Measurements from ENCODE around the gene PPP1R7.

PPP1R7 gene

GRCh38 chr2:241121008-241121407 is 29.3 kb upstream of the PPP1R7 start:
- no peak for DNase-seq

- DNase-seq: no peak
Observed at GRCh38 chr2:241122376-241123002, 27.8 kb upstream of the PPP1R7 start.

- peak in 3 of 4 experiments; percentile 23 to 46 (median 38) for DNase-seq
Observed at GRCh38 chr2:241123816-241124536, 26.3 kb upstream of the PPP1R7 start.

GRCh38 chr2:241125626-241126025 is 24.6 kb upstream of the PPP1R7 start:
- no peak for DNase-seq

- no peak for DNase-seq
Observed at GRCh38 chr2:241126201-241126611, 24.1 kb upstream of the PPP1R7 start.

DNA sequence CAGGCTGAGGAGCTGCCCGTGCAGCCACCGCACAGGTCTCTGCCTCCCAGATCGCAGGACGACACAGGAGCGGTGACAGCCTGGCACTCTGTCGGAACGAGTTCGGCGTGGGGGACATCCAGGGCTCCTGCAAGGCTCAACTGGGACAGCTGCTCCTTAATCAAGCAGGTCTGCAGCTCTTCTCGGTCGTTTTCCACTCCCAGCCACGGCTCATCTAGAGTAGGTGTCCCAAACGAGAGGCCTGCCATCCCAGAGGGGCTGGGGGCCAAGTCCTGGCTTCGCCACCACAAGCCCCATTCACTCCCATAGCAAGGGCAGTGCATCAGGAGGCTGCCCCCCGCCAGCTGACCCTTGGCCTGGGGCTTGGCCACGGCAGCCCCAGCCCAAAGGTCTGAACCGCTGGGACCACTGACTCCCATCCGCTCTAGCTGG is 23.5 kb upstream of the PPP1R7 start:
- no peak for DNase-seq

DNA sequence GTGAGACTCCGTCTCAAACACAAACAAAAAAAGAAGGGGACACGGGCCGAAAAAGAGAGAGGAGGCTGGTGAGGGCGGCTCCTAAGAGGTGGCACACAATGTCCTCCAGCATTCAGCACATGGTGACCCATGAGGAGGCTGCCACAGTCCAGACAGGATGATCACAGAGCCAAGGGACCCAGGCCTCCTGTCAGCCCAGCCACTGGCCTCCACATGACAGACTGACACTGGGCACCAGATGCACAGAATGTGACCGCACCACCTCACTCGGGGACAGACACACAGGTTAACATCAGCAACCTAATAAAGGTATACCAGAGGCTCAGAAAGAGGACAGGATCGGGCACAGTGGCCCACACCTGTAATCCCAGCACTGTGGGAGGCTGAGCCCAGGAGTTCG is 22.0 kb upstream of the PPP1R7 start:
- DNase-seq: no peak

DNA sequence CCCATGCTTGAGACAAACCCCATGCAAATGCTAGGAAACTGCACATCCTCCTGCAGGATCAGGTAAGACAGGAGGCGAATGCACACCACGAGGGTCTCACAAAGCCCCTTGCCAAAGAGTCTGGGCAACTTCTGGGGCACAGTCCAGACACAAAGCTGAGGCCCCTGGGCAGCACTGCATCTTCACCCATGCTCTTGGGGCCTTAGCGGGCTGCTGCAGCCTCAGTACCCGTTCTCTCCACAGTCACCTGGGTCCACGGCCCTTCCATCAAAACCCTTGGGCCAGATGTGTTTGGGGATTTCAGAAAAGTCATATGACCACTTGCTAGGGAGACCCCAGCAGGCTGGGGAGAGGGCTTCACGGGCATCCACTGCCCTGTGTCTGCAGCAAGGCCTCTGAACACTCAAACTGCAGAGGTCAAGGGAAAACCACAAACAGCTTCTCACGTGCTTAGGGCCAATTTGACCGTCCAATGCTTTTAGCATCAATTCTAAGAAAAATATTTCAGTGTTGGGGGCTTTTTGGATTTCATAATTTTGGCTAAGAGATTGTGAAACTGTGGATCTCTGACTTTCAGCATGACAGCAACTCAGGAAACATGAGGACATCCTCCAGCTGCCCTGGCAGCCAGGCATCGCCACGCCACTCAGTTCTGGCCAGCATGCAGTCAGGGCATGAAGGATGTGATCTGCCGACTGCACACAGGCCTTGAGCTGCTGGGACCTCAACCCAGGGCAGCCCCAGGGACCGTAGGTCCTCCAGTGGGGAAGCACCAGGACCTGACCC is 21.0 kb upstream of the PPP1R7 start:
- DNase-seq: no peak

DNA sequence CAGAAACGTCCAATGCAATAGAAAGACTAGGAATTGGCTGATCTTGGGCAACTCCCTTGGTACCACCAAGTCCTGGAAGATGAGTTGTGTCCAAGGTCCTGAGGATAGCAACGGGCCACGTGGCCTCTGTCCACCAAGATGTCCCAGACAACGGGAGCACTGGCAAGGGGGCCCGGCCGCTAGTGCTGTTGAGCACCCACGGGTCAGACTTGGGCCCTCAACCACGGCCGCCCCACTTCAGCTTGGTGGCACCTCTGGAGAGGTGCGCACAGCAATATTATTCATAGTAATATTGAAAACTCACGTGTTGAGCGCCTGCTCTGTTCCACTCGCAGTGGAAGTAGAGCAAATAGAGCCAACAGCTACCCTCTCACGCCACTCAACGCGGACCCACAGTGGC is 20.0 kb upstream of the PPP1R7 start:
- no peak for DNase-seq

- DNase-seq: no peak
Observed at GRCh38 chr2:241131531-241131930, 18.7 kb upstream of the PPP1R7 start.

- no peak for DNase-seq
Observed at GRCh38 chr2:241132538-241133435, 17.5 kb upstream of the PPP1R7 start.

GRCh38 chr2:241133436-241133820 is 16.8 kb upstream of the PPP1R7 start:
- DNase-seq: no peak

DNA sequence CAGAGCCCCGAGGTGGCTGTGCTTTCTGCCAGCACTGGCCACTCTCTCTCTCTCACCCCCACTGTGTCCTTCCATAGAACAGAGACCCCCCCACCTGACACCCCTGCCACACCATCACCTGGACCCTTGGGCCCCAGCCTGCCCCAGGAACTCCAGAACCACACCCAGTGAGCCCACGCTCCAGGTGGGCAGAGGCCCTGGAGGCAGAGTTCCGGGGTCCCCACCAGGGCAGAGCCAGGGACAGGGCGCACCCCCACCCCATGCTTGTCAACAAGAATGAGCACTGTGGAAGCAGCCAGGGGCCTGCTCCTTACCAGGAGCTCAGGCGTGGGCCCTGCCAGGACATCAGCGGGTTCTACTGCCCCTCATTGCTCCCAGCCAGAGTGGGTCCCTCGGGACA is 15.6 kb upstream of the PPP1R7 start:
- no peak for DNase-seq

DNA sequence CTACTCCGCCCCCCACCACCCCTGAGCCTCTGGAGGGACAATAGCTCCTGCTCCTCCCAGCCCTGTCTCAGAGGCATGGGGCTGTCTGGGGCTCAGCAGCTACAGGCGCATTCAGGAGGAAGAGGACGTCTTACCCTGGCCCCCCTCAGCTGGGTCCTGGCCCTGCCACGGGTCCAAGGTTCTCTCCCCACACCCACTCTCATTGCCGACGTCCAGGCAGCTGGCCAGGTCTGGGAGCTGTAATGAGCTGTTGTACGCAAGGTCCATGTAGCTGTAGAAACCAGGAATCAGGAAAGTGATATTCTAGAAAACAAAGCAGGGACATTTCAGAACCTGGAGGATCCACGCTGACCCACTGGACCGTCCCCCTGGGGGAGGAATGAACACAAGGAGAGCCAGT is 14.5 kb upstream of the PPP1R7 start:
- no peak for DNase-seq

- no peak for DNase-seq
Observed at GRCh38 chr2:241136191-241136590, 14.1 kb upstream of the PPP1R7 start.

DNA sequence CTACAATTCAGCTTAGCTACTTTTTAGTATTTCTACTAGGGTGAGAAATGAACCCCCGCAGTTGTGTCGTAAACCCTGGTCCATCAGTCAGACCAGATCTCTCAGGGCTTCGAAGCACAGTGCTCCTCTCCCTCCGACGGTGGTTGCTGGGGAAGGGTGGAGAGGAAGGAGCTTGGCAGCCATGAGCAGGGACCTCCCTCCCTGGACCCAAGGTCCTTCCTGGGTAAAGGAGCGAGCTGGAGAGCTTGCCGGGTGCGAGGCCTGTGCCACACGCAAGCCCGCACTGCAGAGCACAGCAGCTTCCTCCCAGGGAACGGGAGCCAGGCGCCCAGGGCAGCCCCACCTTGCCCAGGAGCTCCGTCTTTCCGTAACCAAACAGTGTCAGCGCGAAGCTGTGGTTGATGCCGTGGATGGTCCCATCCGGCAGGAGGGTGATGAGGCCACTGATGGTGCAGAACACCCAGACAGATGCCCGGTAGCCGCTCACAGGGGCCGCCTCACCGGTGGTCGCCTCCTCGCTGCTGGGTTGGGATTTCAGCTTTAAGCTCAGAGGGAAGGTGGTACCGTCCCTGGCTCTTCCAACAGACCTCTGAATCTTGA is 13.5 kb upstream of the PPP1R7 start:
- DNase-seq: no peak

DNA sequence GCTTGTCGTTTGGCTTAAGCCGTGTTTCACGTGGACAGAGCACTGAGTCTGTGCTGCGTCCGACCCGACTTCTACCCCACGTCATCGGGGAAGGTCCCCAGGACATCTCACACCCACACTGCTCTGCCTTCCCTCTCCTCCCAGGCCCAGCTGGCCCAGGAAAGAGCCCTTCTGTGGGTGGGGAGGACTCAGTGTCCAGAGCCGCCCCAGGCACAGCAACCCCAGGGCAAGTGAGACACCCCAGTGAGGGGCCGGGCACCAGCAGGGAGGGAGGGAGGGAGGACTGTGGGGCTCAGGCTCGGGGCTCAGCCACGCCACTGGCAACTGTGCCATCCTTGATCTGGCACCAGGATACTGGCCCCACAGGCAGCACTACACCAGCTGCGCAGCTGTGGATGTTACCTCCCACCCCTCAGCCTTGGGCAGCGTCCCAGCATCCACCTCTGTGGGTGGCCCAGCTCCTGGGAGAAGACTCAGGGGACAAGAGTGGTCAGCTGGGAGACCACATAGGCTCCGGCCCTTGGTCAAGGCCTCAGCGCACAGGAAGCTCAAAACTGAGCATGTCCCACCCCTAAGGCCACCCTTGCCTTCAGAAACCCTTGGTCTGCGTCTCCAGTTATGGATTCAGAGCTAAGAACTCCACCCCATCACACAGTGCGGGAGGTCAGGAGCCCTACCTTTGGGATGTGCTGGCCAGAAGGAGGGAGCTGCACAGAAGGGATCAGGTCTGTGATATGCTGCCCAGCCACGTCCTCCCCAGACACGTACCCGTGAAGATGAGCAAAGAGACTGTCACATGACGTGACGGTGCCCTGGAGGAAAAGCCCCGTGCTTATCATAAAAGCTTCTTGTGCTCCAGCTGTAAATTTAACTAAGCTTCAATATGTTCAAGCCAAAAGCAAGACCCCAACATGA is 12.7 kb upstream of the PPP1R7 start:
- no peak for DNase-seq

DNA sequence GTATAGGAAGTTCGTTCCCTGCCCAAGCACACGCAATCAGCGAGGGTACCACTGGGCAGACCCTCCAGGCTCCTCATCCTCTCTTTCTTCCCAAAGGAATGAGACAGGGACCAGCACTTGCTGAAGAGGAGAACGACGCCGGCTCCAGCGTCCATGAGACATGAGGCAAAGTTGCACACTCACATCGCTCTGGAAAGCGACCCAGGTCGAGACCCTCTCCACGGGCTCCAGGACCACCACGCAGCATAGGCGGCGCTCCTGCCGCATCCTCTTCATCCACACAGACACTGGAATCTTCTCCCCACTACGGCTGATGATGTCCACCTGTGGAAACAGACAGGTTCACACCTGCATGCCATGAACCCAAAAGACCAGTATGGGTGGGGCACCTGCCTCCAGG is 11.8 kb upstream of the PPP1R7 start:
- DNase-seq: no peak

DNA sequence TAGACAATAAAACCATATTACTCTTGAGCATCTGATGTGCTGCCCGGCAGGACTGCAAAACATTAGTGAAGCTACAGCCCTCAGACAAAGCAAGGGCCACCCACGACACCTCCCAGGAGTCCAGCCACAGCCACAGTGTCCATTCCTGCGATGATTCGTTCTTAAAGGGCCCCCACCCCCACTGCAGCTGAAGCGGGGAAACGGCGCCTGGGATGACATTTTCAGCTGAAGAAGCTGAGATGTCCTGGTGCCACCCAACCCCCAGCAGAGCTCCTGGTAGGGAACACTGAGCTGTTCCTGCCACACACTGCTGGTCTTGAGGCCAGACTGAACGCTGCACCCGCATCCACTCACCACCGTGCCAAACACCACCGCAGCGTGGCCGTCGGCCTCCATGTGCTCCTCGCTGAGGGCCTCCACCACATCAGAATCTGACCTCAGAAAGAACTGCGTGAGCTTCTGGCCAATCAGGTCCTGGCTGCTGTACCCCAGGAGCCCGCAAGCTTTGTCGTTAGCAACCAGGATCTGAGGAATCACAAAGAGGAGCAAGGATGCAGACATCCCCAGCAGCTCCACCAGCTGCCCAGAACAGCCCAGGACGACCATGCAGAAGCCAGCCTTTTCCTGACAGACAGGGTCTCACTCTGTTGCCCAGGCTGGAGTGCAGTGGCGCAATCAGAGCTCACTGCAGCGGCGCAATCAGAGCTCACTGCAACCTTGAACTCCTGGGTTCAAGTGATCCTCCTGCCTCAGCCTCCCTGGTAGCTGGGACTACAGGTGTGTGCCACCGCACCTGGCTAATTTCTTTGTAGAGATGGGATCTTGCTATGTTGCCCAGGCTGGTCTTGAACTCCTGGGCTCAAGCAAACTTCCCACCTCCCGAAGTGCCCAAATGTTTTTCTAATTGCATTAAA is 10.5 kb upstream of the PPP1R7 start:
- no peak for DNase-seq

DNA sequence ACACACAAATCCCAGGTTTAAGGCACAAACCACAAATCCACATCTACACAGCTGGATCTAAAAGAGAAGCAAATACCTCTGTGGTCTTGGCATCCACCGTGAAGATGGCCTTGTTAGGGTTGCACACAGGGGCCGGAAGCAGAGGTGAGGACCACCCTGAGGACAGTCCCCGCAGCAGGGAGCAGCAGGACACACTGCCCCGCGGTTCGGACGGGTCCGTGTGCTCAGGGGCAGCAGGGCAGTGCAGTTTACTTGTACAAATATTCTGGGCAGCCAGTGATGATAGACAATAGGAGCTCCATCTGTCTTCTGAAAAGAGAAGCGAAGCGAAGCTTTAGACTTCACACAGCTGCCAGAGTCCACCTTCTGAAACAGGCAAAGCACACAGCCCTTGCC is 9.8 kb upstream of the PPP1R7 start:
- DNase-seq: no peak

Data from activated CD4-positive, CD25-positive, alpha-beta regulatory T cell (primary cell).